Activated T-helper 17 cell treated with anti-CD3 and anti-CD28 coated beads, Interleukin-2, amount 50 U/mL, for 72 hours (primary cell): ENCODE results near the gene IL23A. TPM values are rescaled to one million over a fixed set of nuclear protein-coding genes. Genes with fewer than 3 reads are reported as not detected.
"Not testable (repeated sequence)": the region's sequence is repeated elsewhere in the genome, so short reads cannot be mapped to it uniquely, and the experiment has no call there.

Source experiments
- ATAC-seq: fragments of 150-1000 bp; cut with Tn5 transposase; replicated peaks from 2 replicates; pipeline ENCODE4 v1.10.0; 2021; ENCODE audit warnings: mild to moderate bottlenecking, moderate library complexity
- H3K27ac Mint-ChIP-seq: one replicate; pipeline ENCODE4 v1.8.0; 2022; ENCODE audit warnings: mixed read lengths
- H3K27me3 Mint-ChIP-seq: one replicate; pipeline ENCODE4 v1.8.0; 2022; ENCODE audit warnings: mixed read lengths
- H3K36me3 Mint-ChIP-seq: one replicate; pipeline ENCODE4 v1.8.0; 2022; ENCODE audit warnings: low read depth, mild to moderate bottlenecking, mixed read lengths
- H3K4me1 Mint-ChIP-seq: one replicate; pipeline ENCODE4 v1.8.0; 2022; ENCODE audit warnings: mixed read lengths
- H3K4me3 Mint-ChIP-seq: one replicate; pipeline ENCODE4 v1.8.0; 2022; ENCODE audit warnings: mild to moderate bottlenecking, mixed read lengths
- H3K9me3 Mint-ChIP-seq: one replicate; pipeline ENCODE4 v1.8.0; 2022; ENCODE audit warnings: mixed read lengths
- total RNA-seq, 2 donors: library from RNA; stranded (reverse); gene quantifications; one replicate each; pipeline ENCODE4 v1.2.3, GENCODE V29; 2022

The IL23A gene
- total RNA-seq, 2 donors from 2014 or later, result 9.8 to 67.1 TPM

GRCh38 chr12:56315249-56315621 is 23.4 kb upstream of the IL23A start:
- peak; percentile 4 for ATAC-seq
- H3K4me1 Mint-ChIP-seq, result no peaks in the 10 kb centered on the region
- no peaks in the 10 kb centered on the region for H3K9me3 Mint-ChIP-seq
- peak overlapping the region; percentile 99 for H3K27ac Mint-ChIP-seq
- peaks cover 58% of the 10 kb centered on the region for H3K36me3 Mint-ChIP-seq
- H3K4me3 Mint-ChIP-seq, result peak overlapping the region; percentile 98
- H3K27me3 Mint-ChIP-seq, result no peaks in the 10 kb centered on the region

DNA sequence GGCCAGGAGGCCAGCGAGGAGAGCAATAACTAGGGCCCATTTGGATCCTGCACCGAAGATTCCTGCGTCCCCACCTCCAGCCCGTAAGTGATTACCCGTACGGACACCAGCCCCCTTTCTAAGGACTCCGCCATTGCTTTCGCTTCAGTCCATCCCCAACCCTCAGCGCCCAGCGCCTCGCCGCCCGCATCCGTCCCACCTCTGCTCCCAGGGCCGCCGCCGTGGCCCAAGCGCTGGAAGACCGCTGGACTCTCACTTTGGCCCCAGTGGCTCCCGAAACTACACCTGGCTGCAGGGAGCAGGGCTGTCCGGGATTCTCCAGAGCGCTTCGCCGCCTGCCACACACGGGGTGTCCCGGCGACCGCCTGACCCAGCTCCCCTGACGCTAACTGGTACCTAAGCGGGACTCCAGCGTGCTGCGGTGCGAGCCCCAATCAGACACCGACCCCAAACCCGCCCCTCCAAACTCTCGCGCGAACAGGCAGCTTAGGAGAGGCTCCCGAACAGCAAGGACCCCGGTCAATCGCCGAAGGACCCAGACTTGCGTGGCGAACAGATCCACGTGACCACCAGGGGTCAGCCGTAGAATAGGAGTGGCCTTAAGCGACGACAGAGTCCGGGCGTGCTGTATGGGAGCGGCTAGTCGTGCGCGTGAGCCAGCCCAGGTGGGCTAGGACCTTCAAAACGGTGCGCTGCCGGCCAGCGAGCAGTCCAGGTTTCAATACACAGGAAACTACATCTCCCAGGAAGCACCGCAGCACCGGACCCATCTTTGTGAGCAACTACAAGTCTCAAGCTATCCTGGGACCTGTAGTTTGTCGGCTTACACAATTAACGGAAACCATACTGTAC is 22.8 kb upstream of the IL23A start, which contains the start of gene CNPY2:
Gene CNPY2, minus strand, starts transcription at position 367 of the 852 bp plus-strand sequence. CDS start 771 bp downstream, outside the sequence.
- Mint-ChIP-seq H3K9me3 (no peaks in the 10 kb centered on the region), H3K4me3 (peak within 1 kb of the TSS; percentile 98), H3K36me3 (peaks cover 52% of the 10 kb centered on the region), H3K27ac (peak within 1 kb of the TSS; percentile 99), H3K27me3 (no peaks in the 10 kb centered on the region), H3K4me1 (no peaks in the 10 kb centered on the region)
- ATAC-seq, result peak; percentile 88

GRCh38 chr12:56317675-56318074 is 21.0 kb upstream of the IL23A start:
- Mint-ChIP-seq H3K27me3 (no peaks in the 10 kb centered on the region), H3K4me1 (no peaks in the 10 kb centered on the region), H3K36me3 (peaks cover 36% of the 10 kb centered on the region), H3K9me3 (no peaks in the 10 kb centered on the region), H3K4me3 (no peak overlapping the region), H3K27ac (peak overlapping the region; percentile 32)
- ATAC-seq, result no peak

DNA sequence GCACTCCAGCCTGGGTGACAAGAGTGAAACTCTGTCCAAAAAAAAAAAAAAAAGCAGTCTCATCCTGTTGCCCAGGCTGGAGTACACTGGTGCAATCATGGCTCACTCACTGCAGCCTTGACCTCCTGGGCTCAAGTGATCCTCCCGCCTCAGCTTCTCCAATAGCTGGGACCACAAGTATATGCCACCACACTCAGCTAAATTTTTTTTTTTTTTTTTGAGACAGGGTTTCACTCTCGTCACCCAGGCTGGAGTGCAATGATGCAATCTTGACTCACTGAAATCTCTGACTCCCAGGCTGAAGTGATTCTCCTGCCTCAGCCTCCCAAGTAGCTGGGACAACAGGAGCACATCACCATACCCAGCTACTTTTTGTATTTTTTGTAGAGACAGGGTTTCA is 17.7 kb upstream of the IL23A start:
- Mint-ChIP-seq H3K36me3 (peaks cover 38% of the 10 kb centered on the region), H3K27ac (no peak overlapping the region), H3K4me1 (peaks cover 6% of the 10 kb centered on the region), H3K4me3 (no peak overlapping the region), H3K27me3 (no peaks in the 10 kb centered on the region), H3K9me3 (no peaks in the 10 kb centered on the region)
- peak; percentile 69 for ATAC-seq

DNA sequence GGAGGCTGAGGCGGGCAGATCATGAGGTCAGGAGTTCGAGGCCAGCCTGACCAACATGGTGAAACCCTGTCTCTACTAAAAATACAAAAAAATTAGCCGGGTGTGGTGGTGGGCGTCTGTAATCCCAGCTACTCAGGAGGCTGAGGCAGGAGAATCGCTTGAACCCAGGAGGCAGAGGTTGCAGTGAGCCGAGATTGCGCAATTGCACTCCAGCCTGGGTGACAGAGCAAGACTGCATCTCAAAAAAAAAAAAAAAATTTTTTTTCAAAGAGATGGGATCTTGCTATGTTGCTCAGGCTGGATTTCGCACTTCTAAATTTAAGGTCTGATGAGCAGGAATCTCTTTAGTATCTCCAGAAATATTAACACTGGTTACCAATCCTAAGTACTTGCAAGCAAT is 17.1 kb upstream of the IL23A start:
- not testable (repeated sequence) for H3K27ac Mint-ChIP-seq, H3K4me3 Mint-ChIP-seq, H3K4me1 Mint-ChIP-seq, ATAC-seq, H3K27me3 Mint-ChIP-seq, H3K9me3 Mint-ChIP-seq
- peaks cover 43% of the 10 kb centered on the region for H3K36me3 Mint-ChIP-seq

GRCh38 chr12:56324206-56324605 is 14.5 kb upstream of the IL23A start:
- Mint-ChIP-seq H3K27ac (peak overlapping the region; percentile 33), H3K9me3 (no peaks in the 10 kb centered on the region), H3K4me1 (peaks cover 6% of the 10 kb centered on the region), H3K36me3 (peaks cover 54% of the 10 kb centered on the region), H3K27me3 (no peaks in the 10 kb centered on the region), H3K4me3 (no peak overlapping the region)
- ATAC-seq, result no peak

DNA sequence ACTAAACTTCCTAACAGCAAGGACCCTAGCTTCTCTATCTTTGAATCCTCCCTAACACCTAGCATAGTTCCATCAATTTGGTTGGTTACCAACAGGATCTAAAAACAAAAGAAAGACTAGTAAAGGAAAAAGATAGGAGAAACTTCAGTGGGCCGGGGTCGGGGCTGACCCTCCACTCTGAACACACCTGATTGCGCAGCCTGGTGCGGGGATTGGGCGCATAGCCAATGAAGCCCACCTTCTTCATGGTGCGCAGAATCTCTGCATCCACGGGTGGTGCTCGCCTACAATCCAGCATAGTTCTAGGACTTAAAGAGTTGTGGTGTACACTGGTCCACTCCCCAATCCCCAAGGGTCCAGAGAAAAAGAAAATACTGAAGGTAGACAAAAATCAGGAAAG is 12.6 kb upstream of the IL23A start:
- Mint-ChIP-seq H3K4me1 (peaks cover 7% of the 10 kb centered on the region), H3K27me3 (no peaks in the 10 kb centered on the region), H3K4me3 (no peak overlapping the region), H3K27ac (peak overlapping the region; percentile 24), H3K36me3 (peaks cover 49% of the 10 kb centered on the region), H3K9me3 (no peaks in the 10 kb centered on the region)
- ATAC-seq, result no peak

- no peaks in the 10 kb centered on the region for H3K27me3 Mint-ChIP-seq
- H3K4me1 Mint-ChIP-seq, result peaks cover 11% of the 10 kb centered on the region
- no peak for ATAC-seq
- no peaks in the 10 kb centered on the region for H3K9me3 Mint-ChIP-seq
- no peak overlapping the region for H3K4me3 Mint-ChIP-seq
- H3K36me3 Mint-ChIP-seq, result peaks cover 49% of the 10 kb centered on the region
- peak overlapping the region; percentile 24 for H3K27ac Mint-ChIP-seq
These were observed 12.2 kb upstream of the IL23A start for GRCh38 chr12:56326533-56326932.

DNA sequence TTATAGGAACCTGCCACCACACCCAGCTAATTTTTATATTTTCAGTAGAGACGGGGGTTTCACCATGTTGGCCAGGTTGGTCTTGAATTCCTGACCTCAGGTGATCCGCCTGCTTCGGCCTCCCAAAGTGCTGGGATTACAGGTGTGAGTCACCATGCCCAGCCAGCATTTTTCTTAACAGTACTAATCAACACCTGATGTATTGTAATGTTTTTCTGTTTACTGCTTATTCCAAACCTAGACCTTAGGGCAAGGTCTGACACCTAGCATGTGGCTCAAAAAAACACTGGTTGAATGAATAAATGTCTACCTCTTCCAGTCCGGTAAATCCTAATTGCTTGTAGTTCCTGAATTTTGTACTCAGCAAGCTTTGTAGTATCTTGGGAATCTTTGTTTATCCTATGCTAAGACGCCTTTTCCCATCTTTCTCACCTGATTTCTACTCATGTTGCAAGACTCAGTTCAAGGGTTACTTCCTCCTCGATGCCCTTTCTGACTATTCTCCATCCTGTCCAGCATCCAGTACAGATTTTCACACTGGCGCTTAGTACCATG is 7.7 kb upstream of the IL23A start:
- H3K27ac Mint-ChIP-seq, result no peak overlapping the region

DNA sequence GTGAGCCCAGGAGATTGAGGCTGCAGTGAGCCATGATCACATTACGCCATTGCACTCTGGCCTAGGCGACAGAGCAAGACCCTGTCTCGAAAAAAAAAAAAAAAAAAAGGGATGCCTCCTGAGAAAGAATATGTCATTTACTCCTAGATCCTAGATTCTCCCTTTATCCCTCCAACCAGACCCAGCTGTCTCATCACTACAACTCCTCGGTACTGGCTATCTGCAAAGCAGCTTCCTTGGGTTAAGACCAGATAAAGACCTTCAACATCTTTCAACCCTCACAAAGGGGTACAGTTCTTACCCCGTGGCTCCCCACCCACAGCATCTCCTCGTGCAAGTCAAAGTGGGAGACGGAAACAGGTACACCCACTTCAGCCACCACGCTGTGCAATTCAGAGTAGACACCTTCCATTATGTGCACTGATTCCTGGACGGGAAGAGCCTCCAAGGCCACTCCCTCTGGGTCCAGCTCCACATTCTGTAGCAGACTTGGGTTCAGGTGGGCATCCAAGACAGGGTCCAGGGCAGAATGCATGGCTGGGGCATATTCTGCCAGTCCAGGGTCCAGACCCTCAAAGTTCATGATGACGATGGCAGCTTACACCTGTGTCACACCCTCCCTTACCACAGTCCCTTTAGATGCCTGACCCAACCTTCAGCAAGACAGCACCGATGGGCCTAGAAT is 6.0 kb upstream of the IL23A start:
- no peaks in the 10 kb centered on the region for H3K9me3 Mint-ChIP-seq
- H3K27me3 Mint-ChIP-seq, result no peaks in the 10 kb centered on the region
- H3K4me1 Mint-ChIP-seq, result peaks cover 17% of the 10 kb centered on the region
- no peak for ATAC-seq
- H3K4me3 Mint-ChIP-seq, result peak overlapping the region; percentile 94
- H3K27ac Mint-ChIP-seq, result peak overlapping the region; percentile 99
- peaks cover 16% of the 10 kb centered on the region for H3K36me3 Mint-ChIP-seq

More for the DNA sequence above, 7.7 kb upstream of the IL23A start:
- Mint-ChIP-seq H3K4me1 (peaks cover 10% of the 10 kb centered on the region), H3K4me3 (no peak overlapping the region), H3K27me3 (no peaks in the 10 kb centered on the region), H3K36me3 (peaks cover 32% of the 10 kb centered on the region), H3K9me3 (no peaks in the 10 kb centered on the region)
- no peak for ATAC-seq

DNA sequence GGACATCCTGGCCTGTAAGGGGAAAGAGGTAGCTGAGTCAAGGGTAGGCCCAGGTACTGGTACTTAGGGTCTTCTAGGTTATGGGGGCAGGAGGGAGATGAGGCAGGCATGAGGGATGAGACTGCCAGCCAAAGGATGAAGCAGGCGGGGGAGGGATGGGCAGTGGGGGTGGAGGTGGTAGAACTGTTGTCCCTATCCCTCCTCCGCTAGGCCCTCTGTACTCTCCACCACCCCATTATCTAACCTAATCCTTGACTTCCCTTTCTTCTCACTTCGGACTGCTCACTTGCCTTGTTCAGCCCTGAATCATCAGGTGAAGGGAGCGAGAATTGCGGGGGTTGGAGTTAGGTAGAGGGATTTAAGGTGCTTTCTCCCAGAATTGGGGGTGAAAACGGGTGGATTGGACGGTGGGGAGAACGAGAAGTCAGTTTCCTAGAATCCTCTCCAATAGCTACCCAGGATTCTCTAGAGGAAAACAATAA is 5.4 kb upstream of the IL23A start:
- H3K27me3 Mint-ChIP-seq, result no peaks in the 10 kb centered on the region
- H3K36me3 Mint-ChIP-seq, result peaks cover 15% of the 10 kb centered on the region
- peak; percentile 34 for ATAC-seq
- H3K4me1 Mint-ChIP-seq, result peaks cover 17% of the 10 kb centered on the region
- H3K27ac Mint-ChIP-seq, result peak overlapping the region; percentile 99
- no peaks in the 10 kb centered on the region for H3K9me3 Mint-ChIP-seq
- peak overlapping the region; percentile 94 for H3K4me3 Mint-ChIP-seq

GRCh38 chr12:56333679-56334489 is 4.8 kb upstream of the IL23A start, which contains the start of gene PAN2:
Gene PAN2, minus strand, starts transcription at chr12:56334000. Its CDS starts 906 bp downstream, at chr12:56333094.
- ATAC-seq, result peak; percentile 87
- Mint-ChIP-seq H3K36me3 (peaks cover 20% of the 10 kb centered on the region), H3K9me3 (no peaks in the 10 kb centered on the region), H3K27ac (peak within 1 kb of the TSS; percentile 99), H3K4me1 (peaks cover 22% of the 10 kb centered on the region), H3K4me3 (peak within 1 kb of the TSS; percentile 94), H3K27me3 (no peaks in the 10 kb centered on the region)

DNA sequence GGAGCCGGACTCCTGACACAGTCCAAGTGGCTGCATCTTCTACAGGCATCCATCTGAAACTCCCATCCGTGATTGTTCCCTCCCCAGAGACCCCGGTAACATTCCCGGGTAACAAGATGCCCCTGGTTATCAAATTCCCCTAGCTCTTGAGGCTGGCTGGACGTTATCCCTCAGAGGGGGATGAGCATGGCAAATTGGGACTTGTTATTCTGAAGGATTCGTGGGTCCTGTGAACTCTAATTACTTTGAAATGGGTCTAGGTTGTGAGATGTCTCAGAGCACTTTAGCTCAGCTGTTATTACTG is 4.2 kb upstream of the IL23A start:
- Mint-ChIP-seq H3K4me3 (peak overlapping the region; percentile 94), H3K27ac (peak overlapping the region; percentile 99), H3K4me1 (peaks cover 27% of the 10 kb centered on the region), H3K9me3 (no peaks in the 10 kb centered on the region), H3K27me3 (no peaks in the 10 kb centered on the region), H3K36me3 (peaks cover 26% of the 10 kb centered on the region)
- no peak for ATAC-seq

DNA sequence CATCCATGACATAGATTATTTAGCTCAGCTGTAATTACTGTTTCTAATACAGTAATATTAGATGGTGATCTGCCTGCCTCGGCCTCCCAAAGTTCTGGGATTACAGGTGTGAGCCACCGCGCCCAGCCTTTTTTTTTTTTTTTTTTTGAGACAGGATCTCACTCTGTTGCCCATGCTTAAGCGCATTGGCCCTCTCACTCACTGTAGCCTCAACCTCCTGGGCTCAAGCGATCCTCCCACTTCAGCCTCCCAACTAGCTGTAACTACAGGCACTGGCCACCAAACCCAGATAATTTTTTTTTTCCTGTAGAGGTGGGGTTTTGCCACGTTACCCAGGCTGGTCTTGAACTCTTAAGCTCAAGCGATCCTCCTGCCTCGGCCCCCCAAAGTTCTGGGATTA is 3.2 kb upstream of the IL23A start:
- H3K9me3 Mint-ChIP-seq, H3K27ac Mint-ChIP-seq, H3K27me3 Mint-ChIP-seq, ATAC-seq, H3K4me3 Mint-ChIP-seq: not testable (repeated sequence)
- Mint-ChIP-seq H3K36me3 (peaks cover 37% of the 10 kb centered on the region), H3K4me1 (peaks cover 29% of the 10 kb centered on the region)
